Natural killer cell (primary cell): Measurements from ENCODE around the gene ZKSCAN1. TPM values are rescaled to one million over a fixed set of nuclear protein-coding genes. Genes with fewer than 3 reads are reported as not detected.

Experiments
- ATAC-seq, 3 donors: fragments of 150-1000 bp in 2 of 3; fragments of 200-7000 bp in 1 of 3; cut with Tn5 transposase; 1 replicate in 1 of 3; 2 replicates in 2 of 3; pipeline ENCODE4 v1.10.0; 2021; ENCODE audit warnings: mild to moderate bottlenecking in 2 of 3, moderate library complexity in 2 of 3
- DNase-seq, 2 donors: peaks; one replicate each; pipeline versions ENCODE4 v3.0.0 to v3.0.0-alpha.2; 2013 to 2021; ENCODE audit warnings: mixed read lengths in 1 of 2
- H3K27ac ChIP-seq: one replicate; pipeline ENCODE4 v1.5.1; 2013; ENCODE audit warnings: mild to moderate bottlenecking, low read length
- H3K27me3 ChIP-seq: one replicate; pipeline ENCODE4 v1.6.1; 2013; ENCODE audit warnings: low read length; ENCODE audit not compliant: control insufficient read depth, insufficient read depth
- H3K36me3 ChIP-seq: one replicate; pipeline ENCODE4 v1.6.1; 2013; ENCODE audit warnings: low read length; ENCODE audit not compliant: control insufficient read depth, insufficient read depth
- H3K4me1 ChIP-seq: one replicate; pipeline ENCODE4 v1.6.1; 2013; ENCODE audit warnings: low read length; ENCODE audit not compliant: control insufficient read depth, insufficient read depth
- H3K4me3 ChIP-seq: one replicate; pipeline ENCODE4 v1.5.1; 2013; ENCODE audit warnings: low read length
- H3K9me3 ChIP-seq: one replicate; pipeline ENCODE4 v1.6.1; 2013; ENCODE audit warnings: low read length; ENCODE audit not compliant: control insufficient read depth, insufficient read depth
- H3K27ac Mint-ChIP-seq, 2 donors: one replicate each; pipeline ENCODE4 v1.8.0; 2022; ENCODE audit warnings: mild to moderate bottlenecking in 2 of 2, mixed read lengths in 2 of 2, moderate library complexity in 1 of 2
- H3K27me3 Mint-ChIP-seq, 2 donors: one replicate each; pipeline ENCODE4 v1.8.0; 2022; ENCODE audit warnings: low read depth in 2 of 2, mixed read lengths in 2 of 2
- H3K36me3 Mint-ChIP-seq: one replicate; pipeline ENCODE4 v1.8.0; 2022; ENCODE audit warnings: mixed read lengths
- H3K4me1 Mint-ChIP-seq, 2 donors: one replicate each; pipeline ENCODE4 v1.8.0; 2022; ENCODE audit warnings: mixed read lengths in 2 of 2
- H3K4me3 Mint-ChIP-seq: one replicate; pipeline ENCODE4 v1.8.0; 2022; ENCODE audit warnings: mild to moderate bottlenecking, moderate library complexity, mixed read lengths
- H3K9me3 Mint-ChIP-seq, 2 donors: one replicate each; pipeline ENCODE4 v1.8.0; 2022; ENCODE audit warnings: mixed read lengths in 2 of 2
- WGBS: methylation state at CpG from one replicate; pipeline ENCODE4 v1.1.7; 2013; ENCODE audit warnings: missing lambda C conversion rate; ENCODE audit not compliant: insufficient coverage; 5-methylcytosine and 5-hydroxymethylcytosine counted together
- intact Hi-C: fragments of 100-400 bp; cut with micrococcal nuclease; formaldehyde crosslinking; loops from one replicate; pipeline ENCODE4 v1.14.2; 2022
- total RNA-seq, 4 donors: library from RNA; stranded (reverse); fragments of 120-200 nt in 1 of 4; gene quantifications; one replicate each; pipeline versions ENCODE4 v1.2.3 to v1.2.4, GENCODE V29; 2013 to 2022
- TF ChIP-seq, protein P1 (sequence below): fragments of 200-600 bp; IDR thresholded peaks from one replicate; pipeline ENCODE4 v1.8.0; 2022; ENCODE audit warnings: antibody characterized with exemption

The ZKSCAN1 gene
- total RNA-seq, 3 donors from 2014 or later (not counting 1 experiment from before 2014, with no cell fraction given) = 57.6 to 62.5 (median 60.8) TPM

DNA sequence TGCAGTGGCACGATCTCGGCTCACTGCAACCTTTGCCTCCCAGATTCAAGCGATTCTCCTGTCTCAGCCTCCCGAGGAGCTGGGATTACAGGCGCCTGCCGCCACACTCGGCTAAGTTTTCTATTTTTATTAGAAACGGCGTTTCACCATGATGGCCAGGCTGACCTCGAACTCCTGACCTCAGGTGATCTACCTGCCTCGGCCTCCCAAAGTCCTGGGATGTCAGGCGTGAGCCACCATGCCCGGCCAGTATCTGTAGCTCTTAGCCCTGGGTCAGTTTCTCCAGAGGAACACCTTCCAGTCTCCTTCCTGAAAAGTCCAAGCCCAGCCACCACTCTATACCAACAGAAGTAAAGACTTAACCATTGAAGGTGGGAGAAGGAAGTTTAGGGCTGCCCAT, 15.2 kb upstream of the ZKSCAN1 start:
- H3K9me3 Mint-ChIP-seq = no peaks in the 10 kb centered on the region
- H3K27ac ChIP-seq = no peak overlapping the region
- no peaks in the 10 kb centered on the region for H3K36me3 ChIP-seq
- H3K9me3 ChIP-seq = no peaks in the 10 kb centered on the region
- ATAC-seq = no peak
- WGBS = 94% methylated on average over 13 of the region's 13 CpGs
- peaks cover 0 to 4% of the 10 kb centered on the region in 2 donors for H3K27me3 Mint-ChIP-seq
- TF ChIP-seq, protein P1, sequence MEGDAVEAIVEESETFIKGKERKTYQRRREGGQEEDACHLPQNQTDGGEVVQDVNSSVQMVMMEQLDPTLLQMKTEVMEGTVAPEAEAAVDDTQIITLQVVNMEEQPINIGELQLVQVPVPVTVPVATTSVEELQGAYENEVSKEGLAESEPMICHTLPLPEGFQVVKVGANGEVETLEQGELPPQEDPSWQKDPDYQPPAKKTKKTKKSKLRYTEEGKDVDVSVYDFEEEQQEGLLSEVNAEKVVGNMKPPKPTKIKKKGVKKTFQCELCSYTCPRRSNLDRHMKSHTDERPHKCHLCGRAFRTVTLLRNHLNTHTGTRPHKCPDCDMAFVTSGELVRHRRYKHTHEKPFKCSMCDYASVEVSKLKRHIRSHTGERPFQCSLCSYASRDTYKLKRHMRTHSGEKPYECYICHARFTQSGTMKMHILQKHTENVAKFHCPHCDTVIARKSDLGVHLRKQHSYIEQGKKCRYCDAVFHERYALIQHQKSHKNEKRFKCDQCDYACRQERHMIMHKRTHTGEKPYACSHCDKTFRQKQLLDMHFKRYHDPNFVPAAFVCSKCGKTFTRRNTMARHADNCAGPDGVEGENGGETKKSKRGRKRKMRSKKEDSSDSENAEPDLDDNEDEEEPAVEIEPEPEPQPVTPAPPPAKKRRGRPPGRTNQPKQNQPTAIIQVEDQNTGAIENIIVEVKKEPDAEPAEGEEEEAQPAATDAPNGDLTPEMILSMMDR = no peak
- H3K27me3 ChIP-seq = no peaks in the 10 kb centered on the region
- no peak overlapping the region for H3K4me3 Mint-ChIP-seq
- H3K36me3 Mint-ChIP-seq = no peaks in the 10 kb centered on the region
- H3K4me3 ChIP-seq = no peak overlapping the region
- no peak for DNase-seq
- H3K4me1 ChIP-seq = peaks cover 15% of the 10 kb centered on the region
- peaks cover 15 to 17% of the 10 kb centered on the region in 2 donors for H3K4me1 Mint-ChIP-seq
- H3K27ac Mint-ChIP-seq = no peak overlapping the region
- intact Hi-C loops = no loop called here

DNA sequence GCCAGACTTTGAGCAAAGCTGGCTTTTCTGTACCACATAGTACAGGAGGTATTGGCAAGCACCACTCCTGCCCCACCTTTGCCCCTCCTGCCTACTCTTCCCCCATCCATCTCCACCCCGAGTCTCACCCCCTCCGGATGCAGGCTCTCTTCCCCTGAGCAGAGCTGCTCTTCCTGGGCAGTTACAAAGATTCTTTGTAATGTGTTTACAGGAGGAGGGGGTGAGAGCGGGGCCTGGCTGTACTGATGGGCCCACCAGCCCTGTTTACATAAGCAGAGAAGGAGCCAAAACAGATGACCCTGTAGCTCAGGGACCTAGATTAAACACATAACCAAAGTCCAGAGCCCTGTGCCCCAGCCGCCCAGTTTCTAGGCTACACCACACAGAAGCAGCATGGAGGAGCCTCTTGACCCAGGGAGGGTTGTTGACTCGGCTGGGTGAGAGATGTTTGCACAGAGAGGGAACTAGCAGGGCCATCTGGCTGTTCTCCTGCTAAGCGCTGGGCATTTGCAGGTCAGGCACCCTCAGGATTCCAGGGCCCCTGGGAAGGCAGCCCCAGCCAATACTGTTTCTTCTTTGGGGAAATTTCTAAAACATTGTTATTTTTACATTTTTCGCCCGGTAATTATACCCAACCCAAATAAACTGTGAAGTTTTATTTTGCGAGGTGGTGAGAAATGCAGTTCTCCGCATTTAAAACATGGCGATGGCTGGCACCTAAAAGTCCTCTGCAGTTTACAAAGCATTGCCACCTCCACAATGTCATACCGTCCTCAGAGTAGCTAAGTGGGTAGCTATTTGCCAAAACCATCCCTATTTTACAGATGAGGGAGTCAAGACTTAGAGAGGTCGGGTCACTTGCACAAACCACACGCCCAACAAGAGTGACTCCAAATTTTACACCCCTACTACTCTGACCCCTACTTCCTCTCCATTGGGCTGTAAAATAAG, 11.4 kb upstream of the ZKSCAN1 start:
- TF ChIP-seq, protein P1 = no peak
- intact Hi-C loops = no loop called here
- Histone ChIP-seq H3K36me3 (no peaks in the 10 kb centered on the region), H3K9me3 (no peaks in the 10 kb centered on the region), H3K27me3 (no peaks in the 10 kb centered on the region), H3K27ac (no peak overlapping the region), H3K4me3 (no peak overlapping the region), H3K4me1 (no peaks in the 10 kb centered on the region)
- Mint-ChIP-seq H3K27me3 (peaks cover 0 to 4% of the 10 kb centered on the region in 2 donors), H3K36me3 (no peaks in the 10 kb centered on the region), H3K27ac (no peak overlapping the region), H3K4me3 (no peak overlapping the region), H3K9me3 (no peaks in the 10 kb centered on the region), H3K4me1 (no peaks in the 10 kb centered on the region)
- no peak for DNase-seq
- 77% methylated on average over 12 of the region's 14 CpGs for WGBS
- ATAC-seq = no peak

GRCh38 chr7:100007887-100008286, 7.5 kb upstream of the ZKSCAN1 start:
- Histone ChIP-seq H3K4me3 (no peak overlapping the region), H3K9me3 (no peaks in the 10 kb centered on the region), H3K27me3 (no peaks in the 10 kb centered on the region), H3K27ac (no peak overlapping the region), H3K4me1 (no peaks in the 10 kb centered on the region), H3K36me3 (no peaks in the 10 kb centered on the region)
- H3K27me3 Mint-ChIP-seq = peaks cover 6 to 9% of the 10 kb centered on the region in 2 donors
- DNase-seq (no peak), ATAC-seq (no peak)
- no peak overlapping the region for H3K4me3 Mint-ChIP-seq
- H3K9me3 Mint-ChIP-seq = no peaks in the 10 kb centered on the region
- no peak overlapping the region for H3K27ac Mint-ChIP-seq
- intact Hi-C loops = no loop called here
- H3K4me1 Mint-ChIP-seq = no peaks in the 10 kb centered on the region
- 89% methylated on average over 2 of the region's 3 CpGs for WGBS
- TF ChIP-seq, protein P1 = no peak
- H3K36me3 Mint-ChIP-seq = no peaks in the 10 kb centered on the region
